Measurements from ENCODE around the gene ATG10.

DNA sequence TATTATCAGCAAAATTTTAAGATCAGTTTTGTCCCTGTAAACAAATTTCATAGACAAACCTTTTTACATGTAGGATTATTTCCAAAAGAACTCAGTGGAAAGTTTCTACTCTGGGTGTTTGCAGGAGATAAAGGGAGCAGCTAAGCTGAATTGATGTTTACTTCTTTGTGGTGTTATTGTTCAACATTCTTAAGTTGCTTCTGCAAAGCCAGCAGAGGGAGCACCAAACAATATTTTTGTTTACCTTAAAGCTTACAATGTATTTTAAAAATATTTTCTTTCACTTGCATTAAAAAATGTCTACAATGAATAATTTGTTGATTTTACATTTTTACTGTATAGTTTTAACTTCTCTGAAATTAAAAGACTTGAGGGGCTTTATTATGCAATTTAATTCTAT, 135.4 kb downstream of the ATG10 start:
- TF ChIP-seq, protein P1, sequence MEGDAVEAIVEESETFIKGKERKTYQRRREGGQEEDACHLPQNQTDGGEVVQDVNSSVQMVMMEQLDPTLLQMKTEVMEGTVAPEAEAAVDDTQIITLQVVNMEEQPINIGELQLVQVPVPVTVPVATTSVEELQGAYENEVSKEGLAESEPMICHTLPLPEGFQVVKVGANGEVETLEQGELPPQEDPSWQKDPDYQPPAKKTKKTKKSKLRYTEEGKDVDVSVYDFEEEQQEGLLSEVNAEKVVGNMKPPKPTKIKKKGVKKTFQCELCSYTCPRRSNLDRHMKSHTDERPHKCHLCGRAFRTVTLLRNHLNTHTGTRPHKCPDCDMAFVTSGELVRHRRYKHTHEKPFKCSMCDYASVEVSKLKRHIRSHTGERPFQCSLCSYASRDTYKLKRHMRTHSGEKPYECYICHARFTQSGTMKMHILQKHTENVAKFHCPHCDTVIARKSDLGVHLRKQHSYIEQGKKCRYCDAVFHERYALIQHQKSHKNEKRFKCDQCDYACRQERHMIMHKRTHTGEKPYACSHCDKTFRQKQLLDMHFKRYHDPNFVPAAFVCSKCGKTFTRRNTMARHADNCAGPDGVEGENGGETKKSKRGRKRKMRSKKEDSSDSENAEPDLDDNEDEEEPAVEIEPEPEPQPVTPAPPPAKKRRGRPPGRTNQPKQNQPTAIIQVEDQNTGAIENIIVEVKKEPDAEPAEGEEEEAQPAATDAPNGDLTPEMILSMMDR (IDR thresholded peaks at IDR 0.05) = peak in 4 of 5 experiments; percentile 15 to 25 (median 16)
- TF ChIP-seq POLR2AphosphoS5 (IDR thresholded peaks at IDR 0.05) = no peak

Measured in transverse colon (tissue), 4 donors.